GM21447 (cell line): ENCODE measurements around the gene TMOD3.

Experiments used
- ATAC-seq: cut with Tn5 transposase; IDR thresholded peaks from one replicate; pipeline ENCODE4 v1.9.1; 2021; ENCODE audit not compliant: unreplicated experiment

Gene TMOD3

GRCh38 chr15:51907136-51907862 is 77.8 kb downstream of the TMOD3 start:
- no peak for ATAC-seq

GRCh38 chr15:51908316-51908715 is 78.9 kb downstream of the TMOD3 start:
- no peak for ATAC-seq

GRCh38 chr15:51909584-51909983 is 80.1 kb downstream of the TMOD3 start:
- ATAC-seq: no peak

- no peak for ATAC-seq
Measured at GRCh38 chr15:51912528-51912927, 83.1 kb downstream of the TMOD3 start.

- ATAC-seq: no peak
Measured at GRCh38 chr15:51917493-51917892, 88.0 kb downstream of the TMOD3 start.

GRCh38 chr15:51924156-51925068 is 95.0 kb downstream of the TMOD3 start:
- no peak for ATAC-seq

DNA sequence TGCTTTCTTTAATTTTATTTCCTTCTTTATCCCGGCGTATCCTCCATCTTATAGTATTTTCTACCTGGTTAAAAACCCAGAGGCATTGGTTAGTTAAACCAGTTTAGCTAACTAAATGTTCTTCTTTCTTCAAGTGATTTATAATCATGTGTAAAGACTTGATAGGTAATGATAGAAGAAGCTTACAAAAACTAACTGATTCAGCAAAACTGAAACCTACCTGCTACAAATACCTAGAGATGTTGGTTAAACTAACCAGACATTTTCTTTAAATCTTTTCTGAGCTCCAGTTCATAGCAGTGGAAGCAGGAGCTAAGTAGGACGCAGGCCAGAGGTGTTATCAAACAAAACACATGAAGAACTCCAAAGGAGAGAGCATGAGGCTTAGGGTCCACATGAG is 97.4 kb downstream of the TMOD3 start:
- no peak for ATAC-seq

GRCh38 chr15:51931016-51931415 is 101.6 kb downstream of the TMOD3 start:
- ATAC-seq: no peak

GRCh38 chr15:51931638-51932037 is 102.2 kb downstream of the TMOD3 start:
- no peak for ATAC-seq

DNA sequence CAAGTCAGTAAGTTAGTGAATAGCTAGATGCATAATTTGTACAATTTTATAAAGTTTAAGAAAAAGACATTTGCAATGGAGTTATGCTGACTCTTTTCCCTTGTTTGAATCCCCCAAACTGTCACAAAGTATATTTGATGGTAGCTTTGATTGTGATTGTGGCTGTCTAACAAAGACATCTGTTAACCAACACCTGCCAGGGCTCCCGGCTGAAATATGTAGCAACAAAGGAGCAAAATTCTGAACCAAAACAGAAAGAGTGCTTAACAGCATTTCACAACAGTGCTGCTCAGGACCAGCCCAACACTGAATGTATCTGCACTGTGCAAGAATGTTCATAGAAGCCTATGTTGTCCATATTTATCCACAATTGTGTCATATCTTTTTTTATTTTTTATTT is 102.7 kb downstream of the TMOD3 start:
- ATAC-seq: no peak

DNA sequence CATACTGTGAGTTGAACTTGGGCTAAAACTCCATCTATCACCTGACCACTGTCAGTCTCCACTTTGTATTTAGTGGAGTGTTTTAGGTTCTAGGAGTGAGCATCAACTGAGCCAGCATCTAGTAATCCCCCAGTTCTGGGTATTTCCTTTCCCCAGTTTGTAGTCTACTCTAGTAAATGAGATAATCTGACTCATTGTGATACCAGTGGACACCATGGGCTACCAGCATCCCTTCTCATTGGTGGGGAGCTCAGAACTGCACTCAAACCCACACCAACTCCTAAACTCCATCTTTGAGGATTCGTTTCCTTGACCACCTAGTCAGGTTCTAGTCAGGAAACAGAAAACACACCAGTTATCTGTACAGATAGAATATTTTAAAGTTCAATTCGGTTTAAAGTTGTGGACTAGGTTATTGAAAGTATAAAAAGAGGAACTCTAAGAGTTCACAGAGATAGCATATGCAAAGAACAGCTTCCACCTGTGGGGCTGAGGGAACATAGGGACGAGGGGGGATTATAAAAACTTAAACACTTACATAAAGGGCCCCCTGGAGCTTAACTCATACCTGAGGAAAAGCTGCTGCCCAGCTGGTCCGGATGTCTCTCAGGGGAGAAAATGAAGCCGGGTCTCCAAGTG is 106.1 kb downstream of the TMOD3 start:
- peak; percentile 90 for ATAC-seq

GRCh38 chr15:51936105-51936478 is 106.6 kb downstream of the TMOD3 start:
- ATAC-seq: no peak

- ATAC-seq: no peak
Measured at GRCh38 chr15:51938286-51938685, 108.8 kb downstream of the TMOD3 start.

GRCh38 chr15:51939216-51939615 is 109.8 kb downstream of the TMOD3 start:
- ATAC-seq: no peak

GRCh38 chr15:51947124-51947523 is 117.7 kb downstream of the TMOD3 start:
- no peak for ATAC-seq

- ATAC-seq: no peak
Measured at GRCh38 chr15:51952805-51953204, 123.4 kb downstream of the TMOD3 start.

DNA sequence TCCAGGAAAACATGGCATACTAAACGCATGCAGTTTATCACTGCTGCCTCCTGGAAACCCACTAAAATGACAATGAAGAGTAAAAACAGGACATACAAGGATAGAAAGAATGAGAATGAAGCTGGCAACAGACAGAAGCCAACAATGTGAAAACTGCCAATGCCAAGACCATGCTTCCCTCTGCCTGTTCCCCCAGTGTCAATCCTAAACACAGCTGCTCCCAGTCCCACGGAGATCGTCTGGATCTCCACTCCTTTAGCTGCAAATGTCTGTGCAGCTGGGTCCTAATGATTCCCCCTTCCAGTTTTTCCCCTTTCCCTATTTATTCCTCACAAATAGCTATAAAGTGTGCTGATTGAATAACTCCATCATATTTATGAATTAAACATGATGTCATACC is 126.1 kb downstream of the TMOD3 start:
- no peak for ATAC-seq
